AML-193 (cell line): ENCODE results near the gene NSMF.
A peak's percentile ranks its signal among the peaks of the same experiment; 100 is the strongest.

Experiments used
- DNase-seq, 2 experiments: peaks; one replicate each; lab custom pipeline; 2025; lab: John Stamatoyannopoulos, UW

Gene NSMF

GRCh38 chr9:137432687-137433348 is 26.3 kb downstream of the NSMF start:
- DNase-seq = no peak

- no peak for DNase-seq
Observed at GRCh38 chr9:137431416-137431931, 27.7 kb downstream of the NSMF start.

- DNase-seq = no peak
Observed at GRCh38 chr9:137430723-137431415, 28.3 kb downstream of the NSMF start.

- no peak for DNase-seq
Observed at GRCh38 chr9:137429974-137430722, 29.0 kb downstream of the NSMF start.

- no peak for DNase-seq
Observed at GRCh38 chr9:137429546-137429890, 29.6 kb downstream of the NSMF start.

GRCh38 chr9:137428841-137429545 is 30.1 kb downstream of the NSMF start:
- DNase-seq = no peak

GRCh38 chr9:137428311-137428630 is 30.9 kb downstream of the NSMF start:
- no peak for DNase-seq

GRCh38 chr9:137427454-137428310 is 31.5 kb downstream of the NSMF start:
- DNase-seq = no peak

GRCh38 chr9:137426018-137426681 is 33.0 kb downstream of the NSMF start:
- DNase-seq = no peak

- DNase-seq = no peak
Observed at GRCh38 chr9:137423514-137424291, 35.4 kb downstream of the NSMF start.

- peak; percentile 55 to 69 for DNase-seq
Observed at GRCh38 chr9:137422604-137423513, 36.3 kb downstream of the NSMF start, which contains the start of the genes EXD3 and NOXA1. Gene EXD3 (minus strand): TSS chr9:137423162. CDS start chr9:137395357, 27,805 bp downstream. Gene NOXA1 (plus strand): TSS chr9:137423393. CDS start chr9:137423530, 137 bp downstream.

- no peak for DNase-seq
Observed at GRCh38 chr9:137421838-137422603, 37.1 kb downstream of the NSMF start.

GRCh38 chr9:137417161-137418021 is 41.7 kb downstream of the NSMF start:
- peak in 1 of 2 experiments; percentile 11 for DNase-seq

- DNase-seq = no peak
Observed at GRCh38 chr9:137416563-137417151, 42.5 kb downstream of the NSMF start.

GRCh38 chr9:137416006-137416562 is 43.0 kb downstream of the NSMF start:
- DNase-seq = no peak

GRCh38 chr9:137415451-137415850 is 43.7 kb downstream of the NSMF start:
- DNase-seq = no peak
